Adrenal gland (tissue), 5 donors: Measurements from ENCODE around the gene COPZ2.

ENCODE experiments used
- CTCF ChIP-seq, 6 experiments: fragments of 450-650 bp in 4 of 6; fragments of 200-600 bp in 2 of 6; sonication (generic) in 1 of 6; IDR thresholded peaks; 1 replicate in 5 of 6; 2 replicates in 1 of 6; pipeline versions ENCODE4 v1.5.1 to v1.8.0; 2016 to 2021; ENCODE audit warnings: antibody characterized with exemption in 6 of 6, mild to moderate bottlenecking in 2 of 6, moderate library complexity in 1 of 6
- POLR2A ChIP-seq, 2 donors: fragments of 450-650 bp; IDR thresholded peaks; one replicate each; pipeline ENCODE4 v1.6.1; 2017; ENCODE audit warnings: antibody characterized with exemption in 2 of 2, mild to moderate bottlenecking in 2 of 2, moderate library complexity in 1 of 2
- donor health status: DM: no; HTN: no; CAD: no.

DNA sequence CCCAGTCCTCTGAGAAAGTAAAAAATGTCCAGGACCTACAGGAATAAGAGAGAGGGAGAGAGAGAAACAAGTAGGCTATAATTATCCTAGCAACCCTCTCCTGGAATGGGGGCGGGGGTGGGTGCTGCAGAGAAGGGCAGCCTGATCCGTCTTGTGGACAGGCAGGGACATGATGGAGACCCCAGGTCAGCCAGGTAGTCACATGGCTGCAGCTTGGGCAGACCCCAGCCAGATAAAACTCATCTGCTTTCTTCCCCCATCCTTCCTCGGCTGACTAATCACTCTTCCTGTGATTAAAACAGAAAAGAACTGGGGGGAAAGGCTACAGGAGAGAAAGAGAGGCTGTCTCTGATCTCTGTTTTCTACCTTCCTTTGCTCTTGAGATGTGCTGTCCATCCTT lies 32.6 kb downstream of the COPZ2 start:
- TF ChIP-seq CTCF (IDR thresholded peaks at IDR 0.05) (no peak), POLR2A (IDR thresholded peaks at IDR 0.05) (no peak)
